Measurements from ENCODE around the gene CCDC197. TPM values are rescaled to one million over a fixed set of nuclear protein-coding genes. Genes with fewer than 3 reads are reported as not detected.

Gene CCDC197
- total RNA-seq, 1 donor: not detected

GRCh38 chr14:94016446-94016976, 19.4 kb downstream of the CCDC197 start:
- Histone ChIP-seq H4K20me1 (ENCODE audit: insufficient read depth, low read length) (no peaks in the 10 kb centered on the region), H3K27me3 (ENCODE audit: insufficient read depth, low read length) (peaks cover 6% of the 10 kb centered on the region), H3K4me1 (ENCODE audit: insufficient read depth, low read length) (peaks cover 11% of the 10 kb centered on the region), H3K9me3 (ENCODE audit: low read depth, low read length) (no peaks in the 10 kb centered on the region), H3K27ac (ENCODE audit: low read depth, low read length) (no peak overlapping the region), H3K36me3 (ENCODE audit: insufficient read depth, low read length) (no peaks in the 10 kb centered on the region), H2AFZ (ENCODE audit: low read length) (no peak overlapping the region), H3K79me2 (ENCODE audit: insufficient read depth, low read length) (no peaks in the 10 kb centered on the region), H3K4me3 (ENCODE audit: insufficient read depth, low read length) (no peak overlapping the region), H3K4me2 (ENCODE audit: insufficient read depth, low read length) (no peak overlapping the region)
- DNase-seq (ENCODE audit: insufficient read length, low spot score, missing footprints): peak; percentile 42
- no peak for TF ChIP-seq CTCF (IDR thresholded peaks at IDR 0.05; ENCODE audit: extremely low read depth, low read depth, low read length)

GRCh38 chr14:94018308-94018707, 21.2 kb downstream of the CCDC197 start:
- no peak for TF ChIP-seq CTCF (IDR thresholded peaks at IDR 0.05; ENCODE audit: extremely low read depth, low read depth, low read length)
- H2AFZ ChIP-seq (ENCODE audit: low read length): no peak overlapping the region
- H3K4me2 ChIP-seq (ENCODE audit: insufficient read depth, low read length): no peak overlapping the region
- no peaks in the 10 kb centered on the region for H4K20me1 ChIP-seq (ENCODE audit: insufficient read depth, low read length)
- no peaks in the 10 kb centered on the region for H3K36me3 ChIP-seq (ENCODE audit: insufficient read depth, low read length)
- no peaks in the 10 kb centered on the region for H3K79me2 ChIP-seq (ENCODE audit: insufficient read depth, low read length)
- no peak overlapping the region for H3K27ac ChIP-seq (ENCODE audit: low read depth, low read length)
- H3K27me3 ChIP-seq (ENCODE audit: insufficient read depth, low read length): peaks cover 6% of the 10 kb centered on the region
- peak; percentile 18 for DNase-seq (ENCODE audit: insufficient read length, low spot score, missing footprints)
- no peak overlapping the region for H3K4me3 ChIP-seq (ENCODE audit: insufficient read depth, low read length)
- peaks cover 11% of the 10 kb centered on the region for H3K4me1 ChIP-seq (ENCODE audit: insufficient read depth, low read length)
- H3K9me3 ChIP-seq (ENCODE audit: low read depth, low read length): no peaks in the 10 kb centered on the region

GRCh38 chr14:94019329-94019728, 22.2 kb downstream of the CCDC197 start:
- peaks cover 11% of the 10 kb centered on the region for H3K4me1 ChIP-seq (ENCODE audit: insufficient read depth, low read length)
- DNase-seq (ENCODE audit: insufficient read length, low spot score, missing footprints): peak; percentile 32
- H3K27ac ChIP-seq (ENCODE audit: low read depth, low read length): no peak overlapping the region
- H3K79me2 ChIP-seq (ENCODE audit: insufficient read depth, low read length): no peaks in the 10 kb centered on the region
- no peak overlapping the region for H2AFZ ChIP-seq (ENCODE audit: low read length)
- H4K20me1 ChIP-seq (ENCODE audit: insufficient read depth, low read length): no peaks in the 10 kb centered on the region
- no peak overlapping the region for H3K4me3 ChIP-seq (ENCODE audit: insufficient read depth, low read length)
- no peak overlapping the region for H3K4me2 ChIP-seq (ENCODE audit: insufficient read depth, low read length)
- peaks cover 6% of the 10 kb centered on the region for H3K27me3 ChIP-seq (ENCODE audit: insufficient read depth, low read length)
- no peak for TF ChIP-seq CTCF (IDR thresholded peaks at IDR 0.05; ENCODE audit: extremely low read depth, low read depth, low read length)
- H3K9me3 ChIP-seq (ENCODE audit: low read depth, low read length): no peaks in the 10 kb centered on the region
- H3K36me3 ChIP-seq (ENCODE audit: insufficient read depth, low read length): no peaks in the 10 kb centered on the region

GRCh38 chr14:94020267-94020666, 23.2 kb downstream of the CCDC197 start:
- Histone ChIP-seq H3K4me2 (ENCODE audit: insufficient read depth, low read length) (no peak overlapping the region), H3K4me3 (ENCODE audit: insufficient read depth, low read length) (no peak overlapping the region), H4K20me1 (ENCODE audit: insufficient read depth, low read length) (no peaks in the 10 kb centered on the region), H3K4me1 (ENCODE audit: insufficient read depth, low read length) (peaks cover 11% of the 10 kb centered on the region), H3K27me3 (ENCODE audit: insufficient read depth, low read length) (peaks cover 6% of the 10 kb centered on the region), H3K36me3 (ENCODE audit: insufficient read depth, low read length) (no peaks in the 10 kb centered on the region), H3K9me3 (ENCODE audit: low read depth, low read length) (no peaks in the 10 kb centered on the region), H3K27ac (ENCODE audit: low read depth, low read length) (no peak overlapping the region), H3K79me2 (ENCODE audit: insufficient read depth, low read length) (no peaks in the 10 kb centered on the region), H2AFZ (ENCODE audit: low read length) (no peak overlapping the region)
- DNase-seq (ENCODE audit: insufficient read length, low spot score, missing footprints): peak; percentile 32
- TF ChIP-seq CTCF (IDR thresholded peaks at IDR 0.05; ENCODE audit: extremely low read depth, low read depth, low read length): no peak
